DMS114 treated with DMSO at 0.1 percent for 48 hours (cell line): ENCODE results near the gene UNC13D.
"Not testable (repeated sequence)": the region's sequence is repeated elsewhere in the genome, so short reads cannot be mapped to it uniquely, and the experiment has no call there.

Experiments used
- DNase-seq: peaks from one replicate; lab custom pipeline; 2025; ENCODE audit not compliant: unreplicated experiment; lab: John Stamatoyannopoulos, UW

UNC13D gene

GRCh38 chr17:75853433-75853832, 9.2 kb upstream of the UNC13D start:
- no peak for DNase-seq

- not testable (repeated sequence) for DNase-seq
Measured at GRCh38 chr17:75851693-75851991, 7.4 kb upstream of the UNC13D start.

GRCh38 chr17:75850928-75851692, 6.9 kb upstream of the UNC13D start:
- DNase-seq = no peak

DNA sequence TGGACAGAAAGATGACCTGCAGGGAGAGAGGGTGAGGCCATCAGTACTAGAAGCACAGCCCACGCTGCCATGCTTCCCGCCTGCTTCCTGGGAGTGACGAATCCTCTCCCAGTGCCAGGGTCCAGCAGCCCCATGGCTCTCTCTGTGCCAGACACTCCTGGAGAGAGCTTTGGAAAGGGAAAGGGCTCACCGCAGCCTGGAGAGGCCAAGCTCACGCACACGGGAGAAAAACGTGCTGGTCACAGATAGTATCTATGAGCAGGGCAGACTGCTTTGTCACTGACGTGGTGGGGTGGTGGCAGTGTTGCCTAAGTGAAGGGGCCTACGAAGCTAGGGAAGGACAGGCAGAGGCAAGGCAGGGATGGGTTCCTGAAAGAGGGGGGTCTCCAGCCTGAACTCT, 5.5 kb upstream of the UNC13D start:
- no peak for DNase-seq

DNA sequence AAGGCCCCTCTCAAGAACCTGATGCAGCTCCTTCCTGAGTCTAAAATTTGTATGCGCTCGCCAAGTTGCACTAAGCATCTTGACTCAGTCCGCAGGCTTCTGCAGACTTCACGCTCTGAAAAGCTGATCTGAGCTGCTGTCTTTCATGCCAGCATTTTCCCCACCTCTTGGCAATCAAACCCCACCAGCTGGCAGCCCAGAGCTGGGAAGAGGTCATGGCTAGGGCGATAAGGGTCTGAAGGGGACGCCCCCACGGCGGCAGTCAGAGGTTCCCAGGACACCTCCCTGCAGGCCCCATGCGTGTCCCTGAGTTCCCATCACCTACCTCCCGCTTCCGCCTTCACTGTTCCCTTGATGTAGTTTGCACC, 5.1 kb upstream of the UNC13D start:
- DNase-seq = no peak

GRCh38 chr17:75848523-75849278, 4.5 kb upstream of the UNC13D start:
- no peak for DNase-seq

GRCh38 chr17:75847614-75848522, 3.7 kb upstream of the UNC13D start:
- DNase-seq = no peak

DNA sequence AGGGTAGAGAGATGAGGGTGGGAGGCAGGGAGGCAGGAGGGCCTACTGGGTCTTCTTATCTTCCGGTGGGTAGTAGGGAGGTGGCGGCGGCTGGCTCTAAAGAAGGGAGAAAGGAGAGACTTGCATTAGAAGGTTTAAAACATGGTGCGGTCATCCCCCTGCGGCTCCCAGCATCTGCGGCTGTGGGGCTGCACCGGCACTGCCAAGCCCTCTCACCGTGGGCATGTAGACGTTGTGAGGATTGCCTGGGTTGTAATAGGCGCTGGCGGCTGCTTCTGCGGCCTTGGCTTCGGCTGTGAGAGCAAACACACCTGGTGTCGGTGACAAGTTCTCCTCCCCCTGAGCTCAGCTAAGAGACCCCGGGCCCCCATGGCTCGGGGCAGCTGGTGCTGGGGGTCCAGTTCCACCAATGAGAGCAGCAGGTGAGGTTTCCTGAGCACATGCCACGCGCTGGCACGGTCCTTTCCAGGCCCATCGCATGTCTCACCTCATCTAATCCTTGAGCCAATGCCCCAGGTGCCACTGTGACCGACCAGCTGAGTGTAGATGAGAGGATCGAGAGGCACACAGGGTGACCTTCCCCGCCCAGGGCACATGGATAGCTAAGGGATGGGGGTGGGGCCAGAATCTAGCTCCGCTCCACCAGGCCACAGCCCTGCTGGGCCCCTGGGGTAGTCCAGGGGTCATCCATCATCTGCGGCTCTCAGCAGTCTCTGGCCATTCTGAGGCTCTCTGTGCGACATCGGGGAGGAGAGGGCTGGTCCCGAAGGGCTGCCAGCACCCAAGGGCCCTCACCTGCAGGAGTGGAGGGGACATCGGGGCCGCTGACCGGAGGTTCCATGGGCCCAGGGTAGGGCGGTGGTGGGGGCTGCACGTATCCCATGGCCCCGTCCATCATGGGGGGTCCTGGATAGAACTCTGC, 2.7 kb upstream of the UNC13D start:
- no peak for DNase-seq

GRCh38 chr17:75845933-75846691, 1.9 kb upstream of the UNC13D start:
- no peak for DNase-seq

GRCh38 chr17:75845058-75845711, 981 bp upstream of the UNC13D start:
- DNase-seq = peak; percentile 24

DNA sequence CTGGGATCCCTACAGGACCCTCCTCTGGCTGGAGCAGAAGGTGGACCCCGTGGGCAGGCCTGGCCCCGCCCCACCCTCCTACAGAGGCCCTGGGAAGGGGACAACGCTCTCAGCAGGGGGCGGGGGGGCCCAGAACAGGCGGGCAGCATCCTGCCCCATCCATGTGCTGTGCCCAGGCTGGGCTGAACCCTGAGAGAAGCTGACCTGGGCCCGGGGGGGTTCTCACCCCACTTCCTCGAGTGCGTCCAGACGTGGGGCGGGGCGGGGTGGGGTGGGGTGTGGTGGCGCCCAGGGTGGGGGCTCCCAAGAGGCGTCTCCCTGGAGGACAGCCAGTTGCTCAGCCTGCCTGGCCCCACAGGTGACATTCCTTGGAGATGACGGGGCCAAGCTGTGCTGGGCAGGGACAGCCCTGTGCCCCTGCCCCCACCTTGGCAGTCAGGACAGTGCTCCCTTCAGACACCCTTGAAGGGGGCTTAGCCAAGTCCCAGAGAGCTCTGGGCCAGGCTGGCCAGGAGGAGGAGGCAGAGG, 390 bp upstream of the UNC13D start:
- no peak for DNase-seq

DNA sequence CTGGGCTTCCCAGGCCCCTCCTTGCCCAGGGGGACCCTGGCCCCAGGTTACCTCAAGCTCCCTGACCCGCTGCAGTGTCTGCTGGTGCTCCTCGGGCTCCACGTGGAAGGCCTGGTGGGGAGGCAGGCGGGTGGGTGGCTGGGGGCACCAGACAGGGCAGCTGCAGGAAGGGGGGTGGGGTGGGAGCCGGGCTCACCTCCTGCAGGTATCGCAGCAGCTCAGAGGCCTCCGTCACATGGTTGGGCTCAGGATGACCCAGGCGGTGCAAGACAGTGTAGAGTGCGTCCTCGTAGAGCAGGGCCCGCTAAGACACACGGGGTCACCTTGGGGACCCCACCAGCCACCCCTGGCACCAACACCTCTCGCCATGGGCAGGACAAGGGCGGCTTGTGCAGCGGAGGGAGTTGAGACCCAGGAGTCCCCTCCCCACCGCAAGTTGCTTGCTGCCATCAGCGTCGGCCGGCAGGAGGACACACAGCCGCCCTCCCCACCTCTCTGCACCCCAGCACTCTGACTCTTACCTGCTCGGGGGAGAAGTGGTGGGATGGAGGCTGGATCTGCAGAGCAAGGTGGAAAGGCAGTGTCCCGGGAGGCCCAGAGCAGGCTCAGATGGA, 1.1 kb downstream of the UNC13D start:
- DNase-seq = no peak

DNA sequence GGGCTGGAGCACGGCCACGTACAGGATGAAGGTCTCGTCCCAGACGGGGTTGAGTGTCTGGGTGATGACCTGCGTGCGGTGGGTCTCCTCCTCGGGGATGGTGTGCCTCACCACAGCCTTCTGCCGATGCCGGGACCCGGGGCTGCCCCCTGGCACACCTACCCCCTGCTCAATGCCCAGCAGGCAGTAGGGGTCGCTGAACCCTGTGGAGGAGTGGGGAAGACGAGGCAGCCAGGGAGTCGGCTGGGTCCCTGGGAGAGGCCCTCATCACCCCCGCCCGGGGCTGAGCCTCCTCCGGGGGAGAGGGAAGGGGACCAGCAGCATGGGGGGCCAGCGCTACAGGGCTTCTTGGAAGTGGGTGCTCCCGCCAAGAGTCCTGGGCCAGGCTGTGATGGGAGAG, 1.8 kb downstream of the UNC13D start:
- DNase-seq = no peak

DNA sequence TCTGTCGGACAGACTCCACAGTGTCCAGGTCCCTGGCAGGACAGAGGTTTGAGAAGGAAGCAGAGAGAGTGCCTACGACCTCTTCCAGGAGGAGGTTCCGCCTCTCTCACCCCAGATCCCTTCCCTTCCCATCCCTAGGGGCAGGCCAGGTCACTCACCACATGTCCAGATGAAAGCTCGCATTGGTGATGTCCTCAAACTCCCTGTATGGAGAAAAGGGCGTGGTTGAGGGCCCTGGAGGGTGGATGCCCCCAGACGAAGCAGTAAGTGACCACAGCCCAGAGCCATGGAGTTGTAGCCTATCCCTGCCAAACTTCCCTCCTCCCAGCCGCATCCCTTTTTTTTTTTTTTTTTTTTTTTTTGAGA, 3.4 kb downstream of the UNC13D start:
- DNase-seq = no peak

DNA sequence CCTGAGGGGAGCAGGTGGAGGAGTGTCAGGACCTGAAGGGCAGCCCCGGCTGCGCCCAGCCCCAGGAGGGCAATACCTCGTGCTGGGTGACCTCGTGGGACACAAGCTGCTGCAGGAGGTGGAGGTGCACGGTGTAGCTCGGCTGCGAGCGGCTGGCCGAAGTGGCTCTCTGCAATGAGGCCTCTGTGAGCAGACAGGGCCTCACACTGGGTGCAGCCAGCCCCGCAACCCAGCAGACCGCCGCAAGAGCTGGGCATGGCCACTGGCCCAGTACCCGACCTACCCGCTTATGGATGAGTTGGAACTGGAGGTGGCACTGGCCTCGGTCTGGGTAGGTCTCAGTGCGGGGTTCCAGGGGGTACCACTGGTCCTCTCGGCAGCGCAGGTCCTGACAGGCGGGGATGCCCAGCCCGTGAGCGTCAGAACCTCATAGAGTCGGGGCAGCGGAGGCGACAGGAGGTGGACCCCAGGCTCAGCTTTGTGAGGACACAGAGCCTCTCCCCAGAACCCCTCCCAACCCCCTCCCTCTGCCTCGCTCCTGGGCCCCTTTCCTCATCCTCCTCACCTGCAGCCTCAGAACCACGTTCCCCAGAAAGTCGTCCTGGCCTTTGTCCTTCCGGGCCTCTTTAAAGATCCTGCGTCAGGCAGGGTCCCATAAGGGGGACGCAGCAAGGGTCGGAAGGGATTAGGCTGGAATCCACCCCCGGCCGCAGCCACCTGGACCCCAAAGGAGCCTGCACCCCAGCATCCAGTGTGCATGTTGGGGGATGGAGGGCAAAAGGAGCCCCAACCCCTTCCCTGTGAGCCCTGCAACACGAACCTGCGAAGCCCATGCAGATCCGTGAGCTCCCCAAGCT, 4.0 kb downstream of the UNC13D start:
- no peak for DNase-seq

- no peak for DNase-seq
Measured at GRCh38 chr17:75838410-75838809, 5.8 kb downstream of the UNC13D start.

DNA sequence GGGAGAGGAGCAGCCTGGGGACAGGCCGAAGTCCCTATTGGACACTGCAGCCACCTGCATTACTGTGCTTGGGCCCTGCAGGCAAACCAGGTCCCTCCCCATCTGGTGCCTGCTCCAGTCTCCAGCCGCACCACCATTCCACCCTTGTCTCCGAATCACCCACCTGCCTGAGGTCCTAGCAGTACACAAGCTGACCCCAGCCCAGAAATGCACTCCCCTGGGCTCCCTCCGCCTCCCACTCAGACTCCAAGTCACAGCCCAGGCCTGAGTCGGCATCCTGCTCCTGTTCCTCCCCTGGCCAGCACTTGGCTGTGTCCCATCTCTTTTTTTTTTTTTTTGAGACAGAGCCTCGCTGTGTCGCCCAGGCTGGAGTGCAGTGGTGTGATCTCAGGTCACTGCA, 6.3 kb downstream of the UNC13D start:
- DNase-seq = no peak

GRCh38 chr17:75836605-75837004, 7.6 kb downstream of the UNC13D start:
- no peak for DNase-seq
